H1 (cell line): ENCODE results near the gene RNU6-1. TPM values are rescaled to one million over a fixed set of nuclear protein-coding genes. Genes with fewer than 3 reads are reported as not detected.

ENCODE experiments used
- CTCF ChIA-PET: fragments of 300-600 bp; sonication (Branson Sonifier 250); formaldehyde crosslinking; loops from one replicate; lab custom pipeline; 2021; ENCODE audit not compliant: partially characterized antibody; lab: Charles Lee
- POLR2A ChIA-PET: fragments of 300-600 bp; sonication (Branson Sonifier 250); formaldehyde crosslinking; loops from one replicate; lab custom pipeline; 2021; ENCODE audit warnings: inconsistent platforms; ENCODE audit not compliant: partially characterized antibody; lab: Charles Lee
- DNase-seq, 2 experiments: peaks; one replicate each; pipeline versions ENCODE4 v3.0.0 to v3.0.0-alpha.2; 2010 to 2022; ENCODE audit warnings: low spot score in 2 of 2, low read depth in 1 of 2, mixed read lengths in 1 of 2
- FAIRE-seq: peaks from 2 replicates; lab custom pipeline; 2011; peaks lifted over from hg19 to GRCh38; lab: Jason Lieb, UNC
- H2AFZ ChIP-seq: 2 replicates; pipeline ENCODE4 v1.8.1; 2012; ENCODE audit warnings: low read length, inconsistent platforms
- H2AK5ac ChIP-seq: 2 replicates; pipeline ENCODE4 v1.6.1; 2013; ENCODE audit warnings: low read depth, low read length
- H2BK120ac ChIP-seq: replicated peaks from 2 replicates; pipeline ENCODE3; 2013; ENCODE audit warnings: low read depth, low read length, inconsistent platforms
- H2BK12ac ChIP-seq: 2 replicates; pipeline ENCODE4 v1.6.1; 2013; ENCODE audit warnings: low read depth, low read length
- H2BK15ac ChIP-seq: 2 replicates; pipeline ENCODE4 v1.6.1; 2013; ENCODE audit warnings: low read length
- H2BK20ac ChIP-seq: 2 replicates; pipeline ENCODE4 v1.6.1; 2013; ENCODE audit warnings: low read length
- H2BK5ac ChIP-seq: 2 replicates; pipeline ENCODE4 v1.6.1; 2013; ENCODE audit warnings: low read depth, low read length
- H3K14ac ChIP-seq: 2 replicates; pipeline ENCODE4 v1.6.1; 2013; ENCODE audit warnings: inconsistent platforms; ENCODE audit not compliant: insufficient read length
- H3K18ac ChIP-seq: 2 replicates; pipeline ENCODE4 v1.6.1; 2013; ENCODE audit warnings: low read length; ENCODE audit errors: extremely low read depth
- H3K23ac ChIP-seq: 2 replicates; pipeline ENCODE4 v1.6.1; 2013; ENCODE audit warnings: inconsistent platforms; ENCODE audit not compliant: insufficient read length
- H3K23me2 ChIP-seq: 2 replicates; pipeline ENCODE4 v1.6.1; 2013; ENCODE audit warnings: low read depth, low read length
- H3K27ac ChIP-seq: 2 replicates; pipeline ENCODE4 v1.6.1; 2011; ENCODE audit warnings: low read depth, low read length, inconsistent platforms
- H3K27me3 ChIP-seq, 4 experiments: replicated peaks in 1 of 4; 1 replicate in 1 of 4; 2 replicates in 3 of 4; pipeline versions ENCODE4 v1.6.1 to v1.8.1; 2011 to 2013; ENCODE audit warnings: low read length in 3 of 4, mild to moderate bottlenecking in 3 of 4, inconsistent platforms in 2 of 4, mixed read lengths in 2 of 4, moderate library complexity in 1 of 4; ENCODE audit not compliant: control insufficient read depth in 3 of 4, insufficient read depth in 3 of 4; ENCODE audit errors: extremely low read depth in 1 of 4
- H3K36me3 ChIP-seq, 4 experiments: 2 replicates each; pipeline versions ENCODE4 v1.6.1 to v1.8.1; 2011 to 2013; ENCODE audit warnings: mild to moderate bottlenecking in 4 of 4, low read length in 3 of 4, moderate library complexity in 2 of 4, control low read depth in 1 of 4, inconsistent platforms in 1 of 4; ENCODE audit not compliant: insufficient read depth in 4 of 4, control insufficient read depth in 2 of 4
- H3K4ac ChIP-seq: replicated peaks from 2 replicates; pipeline ENCODE3; 2013; ENCODE audit warnings: low read length, low read depth, mixed read lengths, inconsistent platforms; ENCODE audit not compliant: insufficient read length
- H3K4me1 ChIP-seq, 4 experiments: replicated peaks in 1 of 4; 1 replicate in 1 of 4; 2 replicates in 3 of 4; pipeline versions ENCODE4 v1.6.1 to v1.8.1; 2011 to 2013; ENCODE audit warnings: low read length in 3 of 4, inconsistent platforms in 2 of 4, mixed read lengths in 1 of 4; ENCODE audit not compliant: insufficient read depth in 4 of 4, control insufficient read depth in 3 of 4
- H3K4me2 ChIP-seq, 2 experiments: 2 replicates each; pipeline versions ENCODE4 v1.6.1 to v1.8.1; 2011 to 2013; ENCODE audit warnings: low read depth in 2 of 2, low read length in 2 of 2, control low read depth in 1 of 2, inconsistent platforms in 1 of 2, mild to moderate bottlenecking in 1 of 2; ENCODE audit not compliant: insufficient read depth in 1 of 2
- H3K4me3 ChIP-seq, 4 experiments: fragments of 200-600, 300-600 bp in 1 of 4; sonication (generic), shearing (Covaris generic), sonication (Bioruptor Twin) in 1 of 4; 2 replicates each; pipeline versions ENCODE4 v1.5.1 to v1.8.1; 2011 to 2016; ENCODE audit warnings: low read length in 4 of 4, low read depth in 3 of 4, control low read depth in 2 of 4, inconsistent platforms in 2 of 4, mild to moderate bottlenecking in 2 of 4, mixed read lengths in 1 of 4, moderate library complexity in 1 of 4; ENCODE audit not compliant: insufficient read depth in 2 of 4; ENCODE audit errors: extremely low read depth in 1 of 4
- H3K56ac ChIP-seq: replicated peaks from 2 replicates; pipeline ENCODE3; 2013; ENCODE audit warnings: low read depth, mild to moderate bottlenecking, mixed read lengths, low read length, inconsistent platforms; ENCODE audit not compliant: insufficient read length
- H3K79me1 ChIP-seq: 2 replicates; pipeline ENCODE4 v1.6.1; 2013; ENCODE audit warnings: low read depth, low read length, control low read depth
- H3K79me2 ChIP-seq, 2 experiments: 2 replicates each; pipeline versions ENCODE4 v1.6.1 to v1.8.1; 2012 to 2013; ENCODE audit warnings: low read length in 2 of 2, mild to moderate bottlenecking in 2 of 2, inconsistent platforms in 1 of 2; ENCODE audit not compliant: insufficient read depth in 2 of 2, control insufficient read depth in 1 of 2
- H3K9ac ChIP-seq, 4 experiments: replicated peaks in 1 of 4; 1 replicate in 1 of 4; 2 replicates in 3 of 4; pipeline versions ENCODE4 v1.6.1 to v1.8.1; 2011 to 2013; ENCODE audit warnings: low read depth in 3 of 4, low read length in 3 of 4, control low read depth in 2 of 4, mild to moderate bottlenecking in 2 of 4, moderate library complexity in 2 of 4, inconsistent platforms in 1 of 4; ENCODE audit errors: extremely low read depth in 1 of 4
- H3K9me3 ChIP-seq, 2 experiments: 2 replicates each; pipeline versions ENCODE4 v1.6.1 to v1.8.1; 2012 to 2013; ENCODE audit warnings: mild to moderate bottlenecking in 2 of 2, moderate library complexity in 2 of 2, control low read depth in 1 of 2, inconsistent platforms in 1 of 2, low read depth in 1 of 2, low read length in 1 of 2, mixed read lengths in 1 of 2; ENCODE audit not compliant: insufficient read depth in 2 of 2
- H4K20me1 ChIP-seq, 2 experiments: replicated peaks in 1 of 2; 2 replicates each; pipeline versions ENCODE3 to v1.8.1; 2011 to 2013; ENCODE audit warnings: inconsistent platforms in 2 of 2, low read length in 2 of 2, mild to moderate bottlenecking in 1 of 2; ENCODE audit not compliant: insufficient read depth in 2 of 2, control insufficient read depth in 1 of 2
- H4K5ac ChIP-seq: 2 replicates; pipeline ENCODE4 v1.6.1; 2013; ENCODE audit warnings: low read length, low read depth, mixed read lengths, inconsistent platforms; ENCODE audit not compliant: insufficient read length
- H4K8ac ChIP-seq: 2 replicates; pipeline ENCODE4 v1.8.0; 2013; ENCODE audit warnings: mild to moderate bottlenecking, moderate library complexity, low read length, inconsistent platforms; ENCODE audit not compliant: insufficient read depth; ENCODE audit errors: extremely low read depth
- H4K91ac ChIP-seq: replicated peaks from 2 replicates; pipeline ENCODE3; 2013; ENCODE audit warnings: low read length, mixed read lengths, inconsistent platforms; ENCODE audit not compliant: insufficient read length
- CHD1 ChIP-seq: IDR thresholded peaks from 2 replicates; pipeline ENCODE4 v1.6.1; 2012; ENCODE audit warnings: low read depth, low read length, improper control_type of control experiment
- GABPA ChIP-seq: IDR thresholded peaks from 2 replicates; pipeline ENCODE4 v1.6.1; 2011; ENCODE audit warnings: mild to moderate bottlenecking, low read length, moderate library complexity, borderline replicate concordance; ENCODE audit not compliant: insufficient read depth
- KDM4A ChIP-seq: IDR thresholded peaks from one replicate; pipeline ENCODE4 v1.7.1; 2012; ENCODE audit warnings: low read depth, mild to moderate bottlenecking, moderate library complexity, low read length, inconsistent platforms; ENCODE audit not compliant: severe bottlenecking
- NRF1 ChIP-seq: IDR thresholded peaks from 2 replicates; pipeline ENCODE4 v1.6.1; 2011; ENCODE audit warnings: mild to moderate bottlenecking, low read depth, low read length, improper control_type of control experiment
- PHF8 ChIP-seq: fragments of 200-600 bp; sonication (generic); conservative IDR thresholded peaks from 2 replicates; pipeline ENCODE4 v1.7.1; 2012; ENCODE audit warnings: low read depth, mild to moderate bottlenecking, inconsistent platforms, low read length, moderate library complexity
- RFX5 ChIP-seq: IDR thresholded peaks from 2 replicates; pipeline ENCODE4 v1.6.1; 2011; ENCODE audit warnings: low read depth, low read length, improper control_type of control experiment, borderline replicate concordance
- SIN3A ChIP-seq, 2 experiments: IDR thresholded peaks in 1 of 2; conservative IDR thresholded peaks in 1 of 2; 2 replicates each; pipeline ENCODE4 v1.6.1; 2011 to 2012; ENCODE audit warnings: low read length in 2 of 2, improper control_type of control experiment in 1 of 2, low read depth in 1 of 2, mild to moderate bottlenecking in 1 of 2
- SIX5 ChIP-seq: IDR thresholded peaks from 2 replicates; pipeline ENCODE4 v1.6.1; 2011; ENCODE audit warnings: mild to moderate bottlenecking, low read depth, low read length
- SP1 ChIP-seq: IDR thresholded peaks from 2 replicates; pipeline ENCODE4 v1.6.1; 2011; ENCODE audit warnings: low read depth, low read length
- SRF ChIP-seq: IDR thresholded peaks from 2 replicates; pipeline ENCODE4 v1.6.1; 2011; ENCODE audit warnings: mild to moderate bottlenecking, low read depth, low read length, moderate library complexity
- SUZ12 ChIP-seq: fragments of 200-600 bp; sonication (generic); IDR thresholded peaks from 2 replicates; pipeline ENCODE4 v1.6.1; 2012; ENCODE audit warnings: mild to moderate bottlenecking, inconsistent platforms, low read length, moderate library complexity, mixed read lengths
- TBP ChIP-seq: IDR thresholded peaks from 2 replicates; pipeline ENCODE4 v1.6.1; 2011; ENCODE audit warnings: low read depth, low read length, improper control_type of control experiment
- WGBS, 2 experiments: shearing (Covaris generic) in 1 of 2; methylation state at CpG; one replicate each; pipeline versions ENCODE4 v1.1.6 to v1.1.7; 2013 to 2015; ENCODE audit warnings: low lambda C conversion rate in 2 of 2, mixed read lengths in 2 of 2, inconsistent platforms in 1 of 2, low coverage in 1 of 2, missing lambda C conversion rate in 1 of 2; ENCODE audit not compliant: insufficient replicate concordance in 2 of 2, insufficient coverage in 1 of 2, insufficient read length in 1 of 2; ENCODE audit errors: extremely low coverage in 1 of 2, missing lambda C conversion rate in 1 of 2; 5-methylcytosine and 5-hydroxymethylcytosine counted together
- polyA plus RNA-seq, 7 experiments: library from polyadenylated mRNA; depleted of rRNA in 3 of 7; stranded (reverse) in 5 of 7; unstranded in 2 of 7; fragments of >200 nt in 5 of 7; fragments of 200-250 nt in 2 of 7; gene quantifications; 1 replicate in 5 of 7; 2 replicates in 1 of 7; 4 replicates in 1 of 7; pipeline versions ENCODE4 v1.2.1 to v1.2.3, GENCODE V29; 2011 to 2013; ENCODE audit warnings: missing spikeins in 2 of 7, mixed read lengths in 2 of 7
- total RNA-seq: library from RNA; stranded (reverse); fragmentation: NEBNext Ultra II Directional; extraction: Animal tissue kit (Norgen Biotek cat#: 25700); gene quantifications from 2 replicates; pipeline ENCODE4 v1.2.1, GENCODE V29; 2021
- TF ChIP-seq, protein P1 (sequence below): IDR thresholded peaks from 2 replicates; pipeline ENCODE4 v1.6.1; 2012; ENCODE audit warnings: inconsistent platforms
- TF ChIP-seq, protein P2 (sequence below): IDR thresholded peaks from 2 replicates; pipeline ENCODE4 v1.6.1; 2012; ENCODE audit warnings: inconsistent platforms

RNU6-1 gene
- total and polyA plus RNA-seq, 2 of the 8 experiments (the other 6 are each of a cell fraction or from before 2014, with no cell fraction given): not detected

DNA sequence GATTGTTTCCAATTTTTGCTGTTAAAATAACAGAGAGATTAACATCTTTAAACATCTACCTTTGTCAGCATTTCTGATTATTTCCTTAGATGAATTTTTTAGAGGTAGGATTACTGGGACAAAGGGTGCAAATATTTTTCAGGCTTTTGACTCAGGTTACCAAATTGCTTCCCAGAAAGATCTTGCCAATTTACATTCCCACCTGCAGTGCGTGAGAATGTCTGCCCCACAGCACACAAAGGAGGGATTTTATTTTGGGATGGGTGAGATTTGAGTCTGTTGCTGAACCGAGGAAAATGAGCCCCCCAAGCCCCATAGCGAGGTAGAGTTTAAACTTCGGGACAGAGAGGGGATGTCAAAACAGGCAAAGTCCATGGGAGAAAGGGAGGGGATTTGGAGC, 25.9 kb upstream of the RNU6-1 start:
- H3K23me2 ChIP-seq: no peaks in the 10 kb centered on the region; the same call in 1 of the 2 replicates
- H3K4me2 ChIP-seq: peak overlapping the region in 1 of 2 experiments; percentile 11; a peak in 1 of 4 replicates
- H4K20me1 ChIP-seq: no peaks in the 10 kb centered on the region
- H2AK5ac ChIP-seq: no peak overlapping the region
- H3K14ac ChIP-seq: no peak overlapping the region
- H3K79me1 ChIP-seq: no peaks in the 10 kb centered on the region
- no peak overlapping the region for H2BK20ac ChIP-seq
- H3K79me2 ChIP-seq: no peaks in the 10 kb centered on the region
- H2AFZ ChIP-seq: no peak overlapping the region
- H2BK5ac ChIP-seq: no peak overlapping the region
- H3K27me3 ChIP-seq: peaks cover 0 to 4% (median 0%) of the 10 kb centered on the region in 4 experiments; a peak in 2 of 7 replicates
- no peak overlapping the region for H3K23ac ChIP-seq
- no peak overlapping the region for H4K5ac ChIP-seq
- H3K36me3 ChIP-seq: no peaks in the 10 kb centered on the region
- H3K56ac ChIP-seq: no peak overlapping the region
- no peaks in the 10 kb centered on the region for H3K9me3 ChIP-seq
- H2BK15ac ChIP-seq: no peak overlapping the region
- peaks cover 0 to 15% (median 5%) of the 10 kb centered on the region in 4 experiments; a peak in 5 of 7 replicates for H3K4me1 ChIP-seq
- peak overlapping the region in 1 of 4 experiments; percentile 38; a peak in 1 of 7 replicates for H3K9ac ChIP-seq
- no peak overlapping the region for H2BK120ac ChIP-seq
- POLR2A ChIA-PET: no interaction called here
- no peak overlapping the region for H3K18ac ChIP-seq
- no peak overlapping the region for H4K8ac ChIP-seq
- H3K27ac ChIP-seq: no peak overlapping the region
- CTCF ChIA-PET: no interaction called here
- FAIRE-seq (no peak), DNase-seq (no peak)
- no peak overlapping the region for H4K91ac ChIP-seq
- H3K4me3 ChIP-seq: no peak overlapping the region
- WGBS, 2 experiments: 54% methylated on average over 4 of the region's 4 CpGs; no CpG with 5 or more reads in 1 of the 2 experiments
- H2BK12ac ChIP-seq: no peak overlapping the region
- no peak overlapping the region for H3K4ac ChIP-seq
- TF ChIP-seq NRF1: no peak
- TF ChIP-seq, protein P1, sequence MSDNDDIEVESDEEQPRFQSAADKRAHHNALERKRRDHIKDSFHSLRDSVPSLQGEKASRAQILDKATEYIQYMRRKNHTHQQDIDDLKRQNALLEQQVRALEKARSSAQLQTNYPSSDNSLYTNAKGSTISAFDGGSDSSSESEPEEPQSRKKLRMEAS: no peak
- no peak for TF ChIP-seq SUZ12
- TF ChIP-seq, protein P2, sequence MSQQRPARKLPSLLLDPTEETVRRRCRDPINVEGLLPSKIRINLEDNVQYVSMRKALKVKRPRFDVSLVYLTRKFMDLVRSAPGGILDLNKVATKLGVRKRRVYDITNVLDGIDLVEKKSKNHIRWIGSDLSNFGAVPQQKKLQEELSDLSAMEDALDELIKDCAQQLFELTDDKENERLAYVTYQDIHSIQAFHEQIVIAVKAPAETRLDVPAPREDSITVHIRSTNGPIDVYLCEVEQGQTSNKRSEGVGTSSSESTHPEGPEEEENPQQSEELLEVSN: no peak
- no peak for TF ChIP-seq TBP
- no peak for TF ChIP-seq CHD1
- no peak for TF ChIP-seq SIX5
- TF ChIP-seq PHF8: no peak
- TF ChIP-seq KDM4A: no peak
- no peak for TF ChIP-seq SIN3A (conservative IDR thresholded peaks at IDR 0.05 in 1 of 2, IDR thresholded peaks at IDR 0.05 in 1 of 2; ENCODE audit: low read depth in 1 of 2, low read length in 2 of 2)
- no peak for TF ChIP-seq SP1
- TF ChIP-seq GABPA: no peak
- TF ChIP-seq RFX5: no peak
- TF ChIP-seq SRF: no peak
